ENCODE measurements around the gene RSPH1.

DNA sequence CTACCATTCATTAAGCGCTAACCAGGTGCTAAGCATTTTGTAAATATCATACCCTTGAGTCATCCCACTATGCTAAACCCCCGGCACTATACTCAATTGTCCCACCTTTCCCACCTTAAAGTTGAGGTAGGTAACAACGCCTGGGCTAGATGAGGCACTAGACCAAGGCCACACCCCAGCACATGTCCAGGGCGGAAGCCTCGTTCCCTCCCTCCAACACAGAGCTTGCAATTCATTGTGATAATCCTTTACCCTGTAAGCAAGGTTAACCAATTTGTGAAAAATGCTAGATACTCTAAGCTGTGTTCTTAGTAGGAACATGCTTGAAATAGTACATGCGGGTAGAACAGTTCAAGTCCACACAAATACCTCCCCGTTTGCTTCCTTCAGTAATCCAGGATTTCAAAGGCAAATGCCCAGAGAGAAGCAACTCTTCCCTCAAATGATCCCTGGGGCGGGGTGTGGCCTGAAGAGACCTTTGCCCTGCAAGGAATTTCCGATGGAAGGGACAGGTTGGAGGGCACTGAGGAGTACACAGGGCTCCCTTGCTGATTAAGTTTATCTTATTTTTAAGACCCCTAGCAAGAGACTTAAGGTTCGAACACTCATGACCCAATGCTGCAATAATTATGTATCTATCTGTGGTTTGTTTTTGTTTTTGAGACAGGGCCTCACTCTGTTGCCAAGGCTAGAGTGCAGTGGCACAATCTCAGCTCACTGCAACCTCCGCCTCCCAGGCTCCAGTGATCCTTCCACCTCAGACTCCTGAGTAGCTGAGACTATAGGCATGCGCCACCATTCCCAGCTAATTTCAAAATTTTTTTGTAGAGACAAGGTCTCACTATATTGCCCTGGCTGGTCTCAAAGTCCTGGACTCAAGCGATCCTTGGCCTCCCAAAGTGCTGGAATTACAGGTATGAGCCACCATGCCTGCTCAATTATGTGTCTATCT, 2.6 kb downstream of the RSPH1 start:
- no peak for TF ChIP-seq SP1 (IDR thresholded peaks at IDR 0.05)
- no peak for TF ChIP-seq LEF1 (IDR thresholded peaks at IDR 0.05; ENCODE audit: borderline replicate concordance)
- no peak for TF ChIP-seq SUZ12 (IDR thresholded peaks at IDR 0.05)
- TF ChIP-seq CTBP1 (IDR thresholded peaks at IDR 0.05; ENCODE audit: borderline replicate concordance) = no peak
- TF ChIP-seq ZNF384 (IDR thresholded peaks at IDR 0.05) = no peak
- no peak for TF ChIP-seq ARNT (IDR thresholded peaks at IDR 0.05)
- TF ChIP-seq NFRKB (IDR thresholded peaks at IDR 0.05) = no peak
- TF ChIP-seq FOXA1 (IDR thresholded peaks at IDR 0.05) = no peak
- TF ChIP-seq, protein P1, sequence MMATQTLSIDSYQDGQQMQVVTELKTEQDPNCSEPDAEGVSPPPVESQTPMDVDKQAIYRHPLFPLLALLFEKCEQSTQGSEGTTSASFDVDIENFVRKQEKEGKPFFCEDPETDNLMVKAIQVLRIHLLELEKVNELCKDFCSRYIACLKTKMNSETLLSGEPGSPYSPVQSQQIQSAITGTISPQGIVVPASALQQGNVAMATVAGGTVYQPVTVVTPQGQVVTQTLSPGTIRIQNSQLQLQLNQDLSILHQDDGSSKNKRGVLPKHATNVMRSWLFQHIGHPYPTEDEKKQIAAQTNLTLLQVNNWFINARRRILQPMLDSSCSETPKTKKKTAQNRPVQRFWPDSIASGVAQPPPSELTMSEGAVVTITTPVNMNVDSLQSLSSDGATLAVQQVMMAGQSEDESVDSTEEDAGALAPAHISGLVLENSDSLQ (IDR thresholded peaks at IDR 0.05) = no peak
- TF ChIP-seq HDGF (IDR thresholded peaks at IDR 0.05; ENCODE audit: borderline replicate concordance) = no peak
- TF ChIP-seq TARDBP (IDR thresholded peaks at IDR 0.05) = no peak
- no peak for TF ChIP-seq BHLHE40 (IDR thresholded peaks at IDR 0.05; ENCODE audit: borderline replicate concordance)
- no peak for TF ChIP-seq ELF4 (IDR thresholded peaks at IDR 0.05)
- no peak for TF ChIP-seq FOXK2 (IDR thresholded peaks at IDR 0.05)

Measured in HEK293T (cell line).